OCI-LY7 (cell line): ENCODE measurements around the gene KCNJ14. TPM values are rescaled to one million over a fixed set of nuclear protein-coding genes. Genes with fewer than 3 reads are reported as not detected.
A peak's percentile ranks its signal among the peaks of the same experiment; 100 is the strongest.

ENCODE experiments used
- Bru-seq: library from RNA; stranded (reverse); fragments of 400-500 nt; gene quantifications from one replicate; lab custom pipeline; 2021; lab: Mats Ljungman, UMichigan
- BruChase-seq, 2 experiments: library from RNA; stranded (reverse); fragments of 400-500 nt; gene quantifications; one replicate each; lab custom pipeline; 2021; lab: Mats Ljungman, UMichigan
- BruUV-seq: library from RNA; stranded (reverse); fragments of 400-500 nt; replicated peaks from 2 replicates; lab custom pipeline; 2021; lab: Mats Ljungman, UMichigan
- CTCF ChIA-PET: fragments of 300-600 bp; sonication (Branson Sonifier 250); formaldehyde crosslinking; loops from one replicate; lab custom pipeline; 2022; ENCODE audit warnings: antibody characterized with exemption; ENCODE audit not compliant: unreplicated experiment; lab: Charles Lee
- POLR2A ChIA-PET: fragments of 300-600 bp; sonication (Branson Sonifier 250); formaldehyde crosslinking; loops from one replicate; lab custom pipeline; 2022; ENCODE audit warnings: antibody characterized with exemption; lab: Charles Lee
- DNase-seq: peaks from one replicate; pipeline ENCODE4 v3.0.0-alpha.2; 2015; ENCODE audit warnings: low spot score
- H2AFZ ChIP-seq: fragments of 200-600 bp; sonication (generic), shearing (Covaris generic); 2 replicates; pipeline ENCODE4 v1.6.1; 2014; ENCODE audit warnings: mild to moderate bottlenecking, antibody characterized with exemption, low read length, moderate library complexity
- H3K27ac ChIP-seq: fragments of 200-600 bp; sonication (generic); 2 replicates; pipeline ENCODE4 v1.5.1; 2014; ENCODE audit warnings: mixed run types, low read depth, mild to moderate bottlenecking, moderate library complexity, low read length, inconsistent platforms; ENCODE audit not compliant: poor library complexity, severe bottlenecking
- H3K36me3 ChIP-seq: fragments of 200-600 bp; sonication (generic); 2 replicates; pipeline ENCODE4 v1.6.1; 2014; ENCODE audit warnings: mild to moderate bottlenecking, antibody characterized with exemption, low read length, moderate library complexity, mixed read lengths; ENCODE audit not compliant: insufficient read depth
- H3K4me1 ChIP-seq: fragments of 200-600 bp; sonication (generic); 2 replicates; pipeline ENCODE4 v1.5.1; 2014; ENCODE audit warnings: mild to moderate bottlenecking, low read length; ENCODE audit not compliant: insufficient read depth, poor library complexity, severe bottlenecking
- H3K4me2 ChIP-seq: fragments of 200-600 bp; sonication (generic); 2 replicates; pipeline ENCODE4 v1.6.1; 2014; ENCODE audit warnings: mild to moderate bottlenecking, low read length
- H3K4me3 ChIP-seq: fragments of 200-600 bp; sonication (generic); 2 replicates; pipeline ENCODE4 v1.5.1; 2014; ENCODE audit warnings: mild to moderate bottlenecking, low read depth, low read length; ENCODE audit not compliant: poor library complexity, severe bottlenecking
- H3K79me2 ChIP-seq: fragments of 200-600 bp; sonication (generic); 2 replicates; pipeline ENCODE4 v1.6.1; 2016; ENCODE audit warnings: low read depth, mild to moderate bottlenecking, low read length, moderate library complexity, mixed read lengths; ENCODE audit not compliant: insufficient read depth
- H3K9me2 ChIP-seq: fragments of 200-600 bp; sonication (generic); 2 replicates; pipeline ENCODE4 v1.6.1; 2016; ENCODE audit warnings: mild to moderate bottlenecking, low read length, mixed read lengths; ENCODE audit not compliant: insufficient read depth
- H3K9me3 ChIP-seq: fragments of 200-600 bp; sonication (generic); 2 replicates; pipeline ENCODE4 v1.6.1; 2014; ENCODE audit warnings: mild to moderate bottlenecking, mixed run types, low read length, mixed read lengths
- H4K20me1 ChIP-seq: fragments of 200-600 bp; sonication (generic); 2 replicates; pipeline ENCODE4 v1.6.1; 2014; ENCODE audit warnings: mild to moderate bottlenecking, antibody characterized with exemption, low read length, moderate library complexity, mixed read lengths; ENCODE audit not compliant: insufficient read depth
- EZH2phosphoT487 ChIP-seq: fragments of 200-600 bp; sonication (generic); IDR thresholded peaks from 2 replicates; pipeline ENCODE4 v1.6.1; 2018; ENCODE audit warnings: low read depth, borderline replicate concordance, mild to moderate bottlenecking, mixed run types, antibody characterized with exemption, low read length, moderate library complexity, mixed read lengths
- intact Hi-C: fragments of 100-400 bp; cut with micrococcal nuclease; formaldehyde crosslinking; loops from one replicate; pipeline ENCODE4 v1.10.0; 2022; ENCODE audit not compliant: unreplicated experiment
- long read RNA-seq: library from polyadenylated mRNA; stranded (forward); transcript quantifications from one replicate; pipeline ENCODE4 v2.0.0, GENCODE V29; 2022
- total RNA-seq, 2 experiments: library from RNA; depleted of rRNA in 1 of 2; stranded (reverse); fragments of >200 nt in 1 of 2; shearing (Covaris generic) in 1 of 2; gene quantifications; 2 replicates each; pipeline ENCODE4 v1.2.3, GENCODE V29; 2014 to 2022
- TF ChIP-seq, protein P1 (sequence below): fragments of 200-600 bp; sonication (generic); conservative IDR thresholded peaks from 2 replicates; pipeline ENCODE4 v1.5.1; 2014; ENCODE audit warnings: mild to moderate bottlenecking, antibody characterized with exemption, low read length, moderate library complexity, mixed read lengths

Gene KCNJ14
- total RNA-seq (2014; rRNA removed; shearing (Covaris generic)), result 0.57 and 0.85 TPM in 2 replicates
- 2.5 and 2.6 TPM in 2 replicates for total RNA-seq (2022)
- Bru-seq, nascent RNA, result percentile 61 among the genes with signal in this experiment
- percentile 78 among the genes with signal in this experiment for BruChase-seq, experiment 1, labeled RNA remaining after a 6-hour chase
- BruChase-seq, experiment 2, labeled RNA remaining after a 2-hour chase, result percentile 82 among the genes with signal in this experiment
- long read RNA-seq, partial matches to known transcripts, result 0 of 1 reads
- long read RNA-seq, other reads (novel, unspliced or antisense), result 1 of 1 reads

DNA sequence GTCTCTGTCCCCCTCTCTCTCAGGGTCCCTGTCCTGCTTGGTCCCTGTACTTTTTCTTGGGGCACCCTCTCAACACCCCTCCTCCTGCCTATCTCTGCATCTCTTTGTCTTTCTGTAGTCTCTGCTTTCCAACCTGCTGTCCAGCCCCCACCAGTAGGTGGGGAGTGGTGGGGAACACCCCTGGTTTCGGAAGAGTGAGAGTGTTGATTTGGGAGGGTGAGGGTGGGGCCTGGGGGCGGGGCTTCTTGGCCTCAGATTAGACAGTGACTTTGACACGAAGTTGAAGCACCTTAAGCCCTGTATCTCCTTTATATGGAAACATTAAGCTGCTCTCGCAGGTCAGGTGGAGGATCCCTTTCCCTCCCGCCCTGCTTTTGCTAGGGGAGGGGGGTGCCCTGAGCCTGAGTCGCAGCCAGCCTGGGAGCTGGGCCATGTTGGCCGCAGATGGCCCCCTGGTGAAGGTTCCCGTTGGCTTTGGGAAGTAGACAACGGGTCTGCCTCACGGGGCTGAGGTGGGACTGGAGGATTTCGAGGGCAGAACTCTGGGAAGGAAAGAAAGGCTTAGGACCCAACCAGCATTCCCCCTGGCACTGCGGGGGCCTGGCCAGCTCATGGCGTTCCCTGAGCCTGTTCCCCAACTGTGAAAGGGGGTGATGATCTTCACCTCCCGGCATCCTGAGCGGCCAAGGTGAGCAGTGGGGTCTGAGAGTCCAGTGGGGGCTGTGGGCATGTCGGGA is at the start of gene KCNJ14:
Gene KCNJ14 (plus strand): TSS at position 404 of the 737 bp plus-strand sequence. CDS start 6,151 bp downstream, outside the sequence.
- no peaks in the 10 kb centered on the region for H4K20me1 ChIP-seq
- H3K36me3 ChIP-seq, result peaks cover 89% of the 10 kb centered on the region
- H3K9me2 ChIP-seq, result no peaks in the 10 kb centered on the region
- DNase-seq, result no peak
- BruUV-seq, result no TSS peak
- H2AFZ ChIP-seq, result no peak within 1 kb of the TSS
- H3K4me3 ChIP-seq, result no peak within 1 kb of the TSS
- no peaks in the 10 kb centered on the region for H3K9me3 ChIP-seq
- POLR2A ChIA-PET, result no interaction called here
- no peaks in the 10 kb centered on the region for H3K79me2 ChIP-seq
- CTCF ChIA-PET, result no interaction called here
- H3K4me2 ChIP-seq, result no peak within 1 kb of the TSS
- no peak for TF ChIP-seq EZH2phosphoT487
- TF ChIP-seq, protein P1, sequence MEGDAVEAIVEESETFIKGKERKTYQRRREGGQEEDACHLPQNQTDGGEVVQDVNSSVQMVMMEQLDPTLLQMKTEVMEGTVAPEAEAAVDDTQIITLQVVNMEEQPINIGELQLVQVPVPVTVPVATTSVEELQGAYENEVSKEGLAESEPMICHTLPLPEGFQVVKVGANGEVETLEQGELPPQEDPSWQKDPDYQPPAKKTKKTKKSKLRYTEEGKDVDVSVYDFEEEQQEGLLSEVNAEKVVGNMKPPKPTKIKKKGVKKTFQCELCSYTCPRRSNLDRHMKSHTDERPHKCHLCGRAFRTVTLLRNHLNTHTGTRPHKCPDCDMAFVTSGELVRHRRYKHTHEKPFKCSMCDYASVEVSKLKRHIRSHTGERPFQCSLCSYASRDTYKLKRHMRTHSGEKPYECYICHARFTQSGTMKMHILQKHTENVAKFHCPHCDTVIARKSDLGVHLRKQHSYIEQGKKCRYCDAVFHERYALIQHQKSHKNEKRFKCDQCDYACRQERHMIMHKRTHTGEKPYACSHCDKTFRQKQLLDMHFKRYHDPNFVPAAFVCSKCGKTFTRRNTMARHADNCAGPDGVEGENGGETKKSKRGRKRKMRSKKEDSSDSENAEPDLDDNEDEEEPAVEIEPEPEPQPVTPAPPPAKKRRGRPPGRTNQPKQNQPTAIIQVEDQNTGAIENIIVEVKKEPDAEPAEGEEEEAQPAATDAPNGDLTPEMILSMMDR, result no peak
- H3K27ac ChIP-seq, result no peak within 1 kb of the TSS
- no peaks in the 10 kb centered on the region for H3K4me1 ChIP-seq
- intact Hi-C loops, result no loop called here

- H3K4me1 ChIP-seq, result peaks cover 9% of the 10 kb centered on the region
- no peak overlapping the region for H3K4me3 ChIP-seq
- POLR2A ChIA-PET, result no interaction called here
- CTCF ChIA-PET, result no interaction called here
- no peaks in the 10 kb centered on the region for H3K79me2 ChIP-seq
- H2AFZ ChIP-seq, result no peak overlapping the region
- no peaks in the 10 kb centered on the region for H4K20me1 ChIP-seq
- intact Hi-C loops, result no loop called here
- DNase-seq, result no peak
- no peaks in the 10 kb centered on the region for H3K9me2 ChIP-seq
- no peaks in the 10 kb centered on the region for H3K36me3 ChIP-seq
- no peak overlapping the region for H3K27ac ChIP-seq
- no peak for TF ChIP-seq EZH2phosphoT487
- TF ChIP-seq, protein P1, result no peak
- H3K4me2 ChIP-seq, result no peak overlapping the region
- BruUV-seq, result no TSS peak
- no peaks in the 10 kb centered on the region for H3K9me3 ChIP-seq
Measured at GRCh38 chr19:48405850-48406249, 49.5 kb upstream of the KCNJ14 start.
